H1 (cell line): Measurements from ENCODE around the gene KIF26A. TPM values are rescaled to one million over a fixed set of nuclear protein-coding genes. Genes with fewer than 3 reads are reported as not detected.

Experiments used
- CBX5 ChIP-seq: fragments of 300-800, 300-1000 bp; sonication (generic); IDR thresholded peaks from 2 replicates; pipeline ENCODE4 v1.7.1; 2016; ENCODE audit warnings: antibody characterized with exemption, low read length, low read depth
- NRF1 ChIP-seq: IDR thresholded peaks from 2 replicates; pipeline ENCODE4 v1.6.1; 2011; ENCODE audit warnings: mild to moderate bottlenecking, low read depth, low read length, improper control_type of control experiment
- TCF12 ChIP-seq: IDR thresholded peaks from 2 replicates; pipeline ENCODE4 v1.6.1; 2011; ENCODE audit warnings: low read depth, mild to moderate bottlenecking, low read length
- polyA plus RNA-seq, 7 experiments: library from polyadenylated mRNA; depleted of rRNA in 3 of 7; stranded (reverse) in 5 of 7; unstranded in 2 of 7; fragments of >200 nt in 5 of 7; fragments of 200-250 nt in 2 of 7; gene quantifications; 1 replicate in 5 of 7; 2 replicates in 1 of 7; 4 replicates in 1 of 7; pipeline versions ENCODE4 v1.2.1 to v1.2.3, GENCODE V29; 2011 to 2013; ENCODE audit warnings: missing spikeins in 2 of 7, mixed read lengths in 2 of 7
- total RNA-seq: library from RNA; stranded (reverse); fragmentation: NEBNext Ultra II Directional; extraction: Animal tissue kit (Norgen Biotek cat#: 25700); gene quantifications from 2 replicates; pipeline ENCODE4 v1.2.1, GENCODE V29; 2021

Gene KIF26A
- total and polyA plus RNA-seq, 2 of the 8 experiments (the other 6 are each of a cell fraction or from before 2014, with no cell fraction given), result 11.5 to 41.6 TPM

GRCh38 chr14:104152246-104152575, 13.8 kb downstream of the KIF26A start (continued):
- TF ChIP-seq NRF1 (no peak), TCF12 (no peak), CBX5 (no peak)
